Fibroblast of villous mesenchyme (primary cell): Measurements from ENCODE around the gene SH3BGRL2. TPM values are rescaled to one million over a fixed set of nuclear protein-coding genes. Genes with fewer than 3 reads are reported as not detected.

Source experiments
- DNase-seq: peaks from one replicate; pipeline ENCODE4 v3.0.0-alpha.2; 2010; ENCODE audit warnings: low read depth
- H3K4me3 ChIP-seq: 2 replicates; pipeline ENCODE4 v1.5.1; 2011; ENCODE audit warnings: low read depth, mild to moderate bottlenecking, low read length
- total RNA-seq: library from RNA; depleted of rRNA; stranded (reverse); fragments of >200 nt; gene quantifications from 2 replicates; pipeline ENCODE4 v1.2.3, GENCODE V29; 2012
- TF ChIP-seq, protein P1 (sequence below): IDR thresholded peaks from 2 replicates; pipeline ENCODE4 v1.5.1; 2012; ENCODE audit warnings: low read depth, mild to moderate bottlenecking, low read length; ENCODE audit not compliant: insufficient read depth

SH3BGRL2 gene
- total RNA-seq, 1 donor, result 2.6 TPM

- H3K4me3 ChIP-seq, result no peak overlapping the region
- TF ChIP-seq, protein P1, sequence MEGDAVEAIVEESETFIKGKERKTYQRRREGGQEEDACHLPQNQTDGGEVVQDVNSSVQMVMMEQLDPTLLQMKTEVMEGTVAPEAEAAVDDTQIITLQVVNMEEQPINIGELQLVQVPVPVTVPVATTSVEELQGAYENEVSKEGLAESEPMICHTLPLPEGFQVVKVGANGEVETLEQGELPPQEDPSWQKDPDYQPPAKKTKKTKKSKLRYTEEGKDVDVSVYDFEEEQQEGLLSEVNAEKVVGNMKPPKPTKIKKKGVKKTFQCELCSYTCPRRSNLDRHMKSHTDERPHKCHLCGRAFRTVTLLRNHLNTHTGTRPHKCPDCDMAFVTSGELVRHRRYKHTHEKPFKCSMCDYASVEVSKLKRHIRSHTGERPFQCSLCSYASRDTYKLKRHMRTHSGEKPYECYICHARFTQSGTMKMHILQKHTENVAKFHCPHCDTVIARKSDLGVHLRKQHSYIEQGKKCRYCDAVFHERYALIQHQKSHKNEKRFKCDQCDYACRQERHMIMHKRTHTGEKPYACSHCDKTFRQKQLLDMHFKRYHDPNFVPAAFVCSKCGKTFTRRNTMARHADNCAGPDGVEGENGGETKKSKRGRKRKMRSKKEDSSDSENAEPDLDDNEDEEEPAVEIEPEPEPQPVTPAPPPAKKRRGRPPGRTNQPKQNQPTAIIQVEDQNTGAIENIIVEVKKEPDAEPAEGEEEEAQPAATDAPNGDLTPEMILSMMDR, result no peak
- no peak for DNase-seq
Measured at GRCh38 chr6:79750806-79751205, 119.7 kb downstream of the SH3BGRL2 start.

Other genes with a start within 250 kb of the SH3BGRL2 start
- gene LCA5, start 93.9 kb upstream of the SH3BGRL2 start, total RNA-seq, result 3.5 and 5.2 TPM in 2 replicates